ENCODE data around the gene DRGX. TPM values are rescaled to one million over a fixed set of nuclear protein-coding genes. Genes with fewer than 3 reads are reported as not detected.

The DRGX gene
- total RNA-seq, 1 experiment from 2014 or later, result not detected

GRCh38 chr10:49396666-49396999 lies 744 bp upstream of the DRGX start:
- no peak for TF ChIP-seq CTCF (IDR thresholded peaks at IDR 0.05; ENCODE audit: unreplicated experiment)
- Mint-ChIP-seq H3K9me3 (ENCODE audit: low read depth, unreplicated experiment) (no peaks in the 10 kb centered on the region), H3K27ac (ENCODE audit: unreplicated experiment) (no peak overlapping the region), H3K27me3 (ENCODE audit: unreplicated experiment) (peaks cover 100% of the 10 kb centered on the region), H3K4me1 (ENCODE audit: low read depth, unreplicated experiment) (no peaks in the 10 kb centered on the region), H3K36me3 (ENCODE audit: insufficient read depth, unreplicated experiment) (no peaks in the 10 kb centered on the region), H3K4me3 (ENCODE audit: low read depth, unreplicated experiment) (no peak overlapping the region)
- intact Hi-C loops (cut with micrococcal nuclease; ENCODE audit: unreplicated experiment), result no loop called here
- no TSS peak for BruUV-seq (replicated peaks)
- CTCF ChIA-PET, result no interaction called here
- DNase-seq, result no peak

- BruUV-seq (replicated peaks), result no TSS peak
- no peak for TF ChIP-seq CTCF (IDR thresholded peaks at IDR 0.05; ENCODE audit: unreplicated experiment)
- CTCF ChIA-PET, result interaction anchor here (0.7 to 1.4 kb wide), 2 partner anchors 13 to 70 kb away, joined by 3 to 6 read pairs; no protein-coding TSS in a partner anchor
- DNase-seq, result peak; percentile 22
- Mint-ChIP-seq H3K4me1 (ENCODE audit: low read depth, unreplicated experiment) (no peaks in the 10 kb centered on the region), H3K36me3 (ENCODE audit: insufficient read depth, unreplicated experiment) (no peaks in the 10 kb centered on the region), H3K4me3 (ENCODE audit: low read depth, unreplicated experiment) (peak overlapping the region; percentile 39), H3K27me3 (ENCODE audit: unreplicated experiment) (peaks cover 100% of the 10 kb centered on the region), H3K27ac (ENCODE audit: unreplicated experiment) (no peak overlapping the region), H3K9me3 (ENCODE audit: low read depth, unreplicated experiment) (no peaks in the 10 kb centered on the region)
- intact Hi-C loops (cut with micrococcal nuclease; ENCODE audit: unreplicated experiment), result no loop called here
Measured at GRCh38 chr10:49394933-49395740, 752 bp downstream of the DRGX start.

- Mint-ChIP-seq H3K9me3 (ENCODE audit: low read depth, unreplicated experiment) (no peaks in the 10 kb centered on the region), H3K27ac (ENCODE audit: unreplicated experiment) (no peak overlapping the region), H3K36me3 (ENCODE audit: insufficient read depth, unreplicated experiment) (no peaks in the 10 kb centered on the region), H3K4me3 (ENCODE audit: low read depth, unreplicated experiment) (no peak overlapping the region), H3K4me1 (ENCODE audit: low read depth, unreplicated experiment) (no peaks in the 10 kb centered on the region), H3K27me3 (ENCODE audit: unreplicated experiment) (peaks cover 100% of the 10 kb centered on the region)
- TF ChIP-seq CTCF (IDR thresholded peaks at IDR 0.05; ENCODE audit: unreplicated experiment), result peak; percentile 23
- no TSS peak for BruUV-seq (replicated peaks)
- intact Hi-C loops (cut with micrococcal nuclease; ENCODE audit: unreplicated experiment), result no loop called here
- no peak for DNase-seq
- CTCF ChIA-PET, result no interaction called here
Measured at GRCh38 chr10:49393757-49394156, 2.1 kb downstream of the DRGX start.

GRCh38 chr10:49393301-49393700 lies 2.6 kb downstream of the DRGX start:
- Mint-ChIP-seq H3K4me1 (ENCODE audit: low read depth, unreplicated experiment) (no peaks in the 10 kb centered on the region), H3K36me3 (ENCODE audit: insufficient read depth, unreplicated experiment) (no peaks in the 10 kb centered on the region), H3K4me3 (ENCODE audit: low read depth, unreplicated experiment) (no peak overlapping the region), H3K27me3 (ENCODE audit: unreplicated experiment) (peaks cover 100% of the 10 kb centered on the region), H3K9me3 (ENCODE audit: low read depth, unreplicated experiment) (no peaks in the 10 kb centered on the region), H3K27ac (ENCODE audit: unreplicated experiment) (no peak overlapping the region)
- BruUV-seq (replicated peaks), result no TSS peak
- CTCF ChIA-PET, result no interaction called here
- no peak for TF ChIP-seq CTCF (IDR thresholded peaks at IDR 0.05; ENCODE audit: unreplicated experiment)
- DNase-seq, result no peak
- intact Hi-C loops (cut with micrococcal nuclease; ENCODE audit: unreplicated experiment), result no loop called here
